Adipocyte (in vitro differentiated cells): ENCODE results near the gene OR2L3.
"Not testable (repeated sequence)": the region's sequence is repeated elsewhere in the genome, so short reads cannot be mapped to it uniquely, and the experiment has no call there.

ENCODE experiments used
- DNase-seq: peaks from one replicate; pipeline ENCODE4 v3.0.0-alpha.2; 2015; ENCODE audit warnings: low read depth
- H3K27me3 ChIP-seq: replicated peaks from 2 replicates; pipeline ENCODE4 v1.7.0; 2013; ENCODE audit warnings: mild to moderate bottlenecking, low read length, moderate library complexity; ENCODE audit not compliant: control insufficient read depth, insufficient read depth
- H3K36me3 ChIP-seq: 2 replicates; pipeline ENCODE4 v1.7.0; 2013; ENCODE audit warnings: low read length, mild to moderate bottlenecking, moderate library complexity; ENCODE audit not compliant: control insufficient read depth, insufficient read depth, severe bottlenecking
- H3K4me1 ChIP-seq: 2 replicates; pipeline ENCODE4 v1.7.0; 2013; ENCODE audit warnings: mild to moderate bottlenecking, low read length, moderate library complexity; ENCODE audit not compliant: control insufficient read depth, insufficient read depth
- H3K4me3 ChIP-seq: 2 replicates; pipeline ENCODE4 v1.7.0; 2013; ENCODE audit warnings: mild to moderate bottlenecking, low read length, moderate library complexity
- H3K9ac ChIP-seq: 2 replicates; pipeline ENCODE4 v1.7.0; 2013; ENCODE audit warnings: mild to moderate bottlenecking, low read length, moderate library complexity
- H3K9me3 ChIP-seq: 2 replicates; pipeline ENCODE4 v1.7.0; 2013; ENCODE audit warnings: mild to moderate bottlenecking, low read length, moderate library complexity; ENCODE audit not compliant: control insufficient read depth

OR2L3 gene

DNA sequence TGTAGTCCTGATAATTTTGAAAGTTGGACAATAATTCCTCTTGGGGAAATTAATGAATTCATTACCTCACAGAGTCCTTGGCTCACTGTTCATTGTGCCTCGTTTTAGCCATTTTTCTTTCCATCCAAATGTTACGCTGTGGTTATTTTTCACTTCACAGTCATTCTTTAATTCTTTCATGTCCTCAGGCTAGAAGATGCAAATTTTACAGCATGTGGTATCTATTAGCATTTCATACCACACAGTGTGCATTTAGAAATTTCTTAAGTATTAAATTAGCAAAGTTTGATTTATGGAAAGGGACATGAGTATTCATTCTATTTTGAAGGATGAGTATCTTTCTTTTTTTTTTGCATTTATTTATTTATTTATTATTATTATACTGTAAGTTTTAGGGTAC, 18.4 kb downstream of the OR2L3 start:
- Histone ChIP-seq H3K9me3 (no peaks in the 10 kb centered on the region), H3K9ac (no peak overlapping the region), H3K27me3 (no peaks in the 10 kb centered on the region), H3K4me3 (no peak overlapping the region), H3K4me1 (no peaks in the 10 kb centered on the region), H3K36me3 (no peaks in the 10 kb centered on the region)
- no peak for DNase-seq

GRCh38 chr1:248065604-248066003, 19.0 kb downstream of the OR2L3 start:
- no peaks in the 10 kb centered on the region for H3K9me3 ChIP-seq
- DNase-seq, result no peak

DNA sequence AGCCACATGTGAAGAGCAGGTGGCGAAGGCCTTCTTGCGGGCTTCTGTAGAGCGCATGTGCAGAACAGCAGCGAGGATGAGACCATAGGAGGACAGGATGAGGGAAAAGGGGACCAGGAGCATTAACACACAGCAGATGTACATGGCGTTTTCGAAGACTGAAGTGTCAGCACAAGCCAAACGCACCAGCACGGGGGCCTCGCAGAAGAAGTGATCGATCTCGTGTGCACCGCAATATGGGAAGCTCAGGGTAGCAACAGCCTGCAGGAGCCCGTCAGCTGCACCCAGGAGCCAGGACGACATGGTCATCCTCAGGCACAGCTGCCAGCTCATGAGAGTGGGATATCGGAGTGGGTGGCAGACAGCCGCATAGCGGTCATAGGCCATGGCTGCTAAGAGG, 37.2 kb downstream of the OR2L3 start:
- H3K4me3 ChIP-seq, DNase-seq, H3K36me3 ChIP-seq, H3K9me3 ChIP-seq, H3K9ac ChIP-seq, H3K27me3 ChIP-seq, H3K4me1 ChIP-seq: not testable (repeated sequence)

More at GRCh38 chr1:248065604-248066003, 19.0 kb downstream of the OR2L3 start:
- H3K4me3 ChIP-seq, result no peak overlapping the region
- no peaks in the 10 kb centered on the region for H3K36me3 ChIP-seq
- H3K9ac ChIP-seq, result no peak overlapping the region
- H3K4me1 ChIP-seq, result no peaks in the 10 kb centered on the region
- H3K27me3 ChIP-seq, result no peaks in the 10 kb centered on the region

GRCh38 chr1:248094884-248095283, 48.2 kb downstream of the OR2L3 start, which contains the start of gene OR2L13:
OR2L13 (plus strand) TSS chr1:248095184; CDS start chr1:248099376, 4,192 bp downstream.
- Histone ChIP-seq H3K9ac (no peak within 1 kb of the TSS), H3K36me3 (no peaks in the 10 kb centered on the region), H3K4me3 (no peak within 1 kb of the TSS), H3K27me3 (no peaks in the 10 kb centered on the region), H3K4me1 (no peaks in the 10 kb centered on the region), H3K9me3 (no peaks in the 10 kb centered on the region)
- no peak for DNase-seq

- no peaks in the 10 kb centered on the region for H3K9me3 ChIP-seq
- no peaks in the 10 kb centered on the region for H3K4me1 ChIP-seq
Observed at GRCh38 chr1:248098529-248098928, 51.9 kb downstream of the OR2L3 start.

GRCh38 chr1:248102847-248103246, 56.2 kb downstream of the OR2L3 start:
- H3K9me3 ChIP-seq, result peaks cover 14% of the 10 kb centered on the region
- DNase-seq, result no peak
- H3K4me3 ChIP-seq, result no peak overlapping the region
- H3K36me3 ChIP-seq, result no peaks in the 10 kb centered on the region
- no peak overlapping the region for H3K9ac ChIP-seq
- no peaks in the 10 kb centered on the region for H3K4me1 ChIP-seq
- no peaks in the 10 kb centered on the region for H3K27me3 ChIP-seq

More at GRCh38 chr1:248098529-248098928, 51.9 kb downstream of the OR2L3 start:
- H3K4me3 ChIP-seq, result no peak overlapping the region
- DNase-seq, result no peak
- no peak overlapping the region for H3K9ac ChIP-seq
- no peaks in the 10 kb centered on the region for H3K36me3 ChIP-seq
- H3K27me3 ChIP-seq, result no peaks in the 10 kb centered on the region

GRCh38 chr1:248111157-248111556, 64.5 kb downstream of the OR2L3 start:
- Histone ChIP-seq H3K9me3 (peaks cover 27% of the 10 kb centered on the region), H3K9ac (no peak overlapping the region), H3K4me1 (no peaks in the 10 kb centered on the region), H3K4me3 (no peak overlapping the region), H3K27me3 (no peaks in the 10 kb centered on the region), H3K36me3 (no peaks in the 10 kb centered on the region)
- no peak for DNase-seq
